HEK293 (cell line): ENCODE data around the gene KCNE4.

ENCODE experiments used
- CTCF ChIP-seq: fragments of 450-650 bp; formaldehyde crosslinking; IDR thresholded peaks from 2 replicates; pipeline ENCODE4 v1.5.1; 2016; ENCODE audit warnings: missing biosample characterization, missing genetic modification characterization
- HOXA7 ChIP-seq: sonication (generic); formaldehyde crosslinking; IDR thresholded peaks from 2 replicates; pipeline ENCODE4 v1.8.1; 2022; ENCODE audit warnings: missing genetic modification reagents, borderline replicate concordance
- PATZ1 ChIP-seq: fragments of 450-650 bp; formaldehyde crosslinking; IDR thresholded peaks from 2 replicates; pipeline ENCODE4 v1.5.1; 2016; ENCODE audit warnings: missing biosample characterization, missing genetic modification characterization
- SCRT2 ChIP-seq: fragments of 450-650 bp; formaldehyde crosslinking; IDR thresholded peaks from 2 replicates; pipeline ENCODE4 v1.5.1; 2016; ENCODE audit warnings: missing biosample characterization, missing genetic modification characterization
- SP3 ChIP-seq: fragments of 450-650 bp; formaldehyde crosslinking; IDR thresholded peaks from 2 replicates; pipeline ENCODE4 v1.5.1; 2016; ENCODE audit warnings: missing biosample characterization, missing genetic modification characterization
- TCF7L2 ChIP-seq: IDR thresholded peaks from 2 replicates; pipeline ENCODE4 v1.6.1; 2011; ENCODE audit warnings: low read depth, mild to moderate bottlenecking, inconsistent platforms, low read length, moderate library complexity, borderline replicate concordance
- YY1 ChIP-seq: fragments of 450-650 bp; formaldehyde crosslinking; IDR thresholded peaks from 2 replicates; pipeline ENCODE4 v1.5.1; 2018; ENCODE audit warnings: missing biosample characterization, missing genetic modification characterization
- ZBTB49 ChIP-seq: fragments of 450-650 bp; formaldehyde crosslinking; IDR thresholded peaks from 2 replicates; pipeline ENCODE4 v1.5.1; 2016; ENCODE audit warnings: missing biosample characterization, missing genetic modification characterization, low read depth
- ZNF514 ChIP-seq: fragments of 450-650 bp; formaldehyde crosslinking; IDR thresholded peaks from 2 replicates; pipeline ENCODE4 v1.5.1; 2016; ENCODE audit warnings: missing biosample characterization, missing genetic modification characterization
- ZNF785 ChIP-seq: fragments of 450-650 bp; formaldehyde crosslinking; IDR thresholded peaks from 2 replicates; pipeline ENCODE4 v1.5.1; 2016; ENCODE audit warnings: missing biosample characterization, missing genetic modification characterization
- TF ChIP-seq, protein P1 (sequence below): fragments of 450-650 bp; formaldehyde crosslinking; IDR thresholded peaks from 2 replicates; pipeline ENCODE4 v1.5.1; 2016; ENCODE audit warnings: missing biosample characterization, missing genetic modification characterization

DNA sequence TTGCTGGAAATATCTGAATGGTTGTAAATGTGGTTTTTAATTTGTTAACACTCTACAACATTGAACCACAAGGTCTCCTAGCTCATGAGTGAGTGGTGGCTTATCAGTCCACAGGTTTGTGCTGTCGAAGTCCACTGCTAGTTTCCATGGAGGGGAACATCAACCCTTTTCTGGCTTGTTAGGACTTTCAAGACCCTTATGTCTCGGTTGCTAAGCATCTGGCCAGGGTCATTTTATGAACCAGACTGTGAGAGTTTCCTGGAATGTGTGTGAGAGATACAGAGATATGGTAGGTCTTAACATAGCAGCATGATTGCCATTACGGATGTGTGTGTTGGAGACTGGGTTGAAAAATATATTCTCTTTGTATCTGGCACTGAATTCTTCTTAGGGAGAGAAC is 36.9 kb downstream of the KCNE4 start:
- TF ChIP-seq CTCF (tag by site-specific recombination) (no peak), ZBTB49 (tag by site-specific recombination) (no peak), TCF7L2 (no peak), ZNF785 (tag by site-specific recombination) (no peak), SP3 (tag by site-specific recombination) (no peak), YY1 (tag by site-specific recombination) (no peak), ZNF514 (tag by site-specific recombination) (no peak), SCRT2 (tag by site-specific recombination) (no peak), PATZ1 (no peak), HOXA7 (CRISPR knock-in tag) (no peak)
- TF ChIP-seq, protein P1, sequence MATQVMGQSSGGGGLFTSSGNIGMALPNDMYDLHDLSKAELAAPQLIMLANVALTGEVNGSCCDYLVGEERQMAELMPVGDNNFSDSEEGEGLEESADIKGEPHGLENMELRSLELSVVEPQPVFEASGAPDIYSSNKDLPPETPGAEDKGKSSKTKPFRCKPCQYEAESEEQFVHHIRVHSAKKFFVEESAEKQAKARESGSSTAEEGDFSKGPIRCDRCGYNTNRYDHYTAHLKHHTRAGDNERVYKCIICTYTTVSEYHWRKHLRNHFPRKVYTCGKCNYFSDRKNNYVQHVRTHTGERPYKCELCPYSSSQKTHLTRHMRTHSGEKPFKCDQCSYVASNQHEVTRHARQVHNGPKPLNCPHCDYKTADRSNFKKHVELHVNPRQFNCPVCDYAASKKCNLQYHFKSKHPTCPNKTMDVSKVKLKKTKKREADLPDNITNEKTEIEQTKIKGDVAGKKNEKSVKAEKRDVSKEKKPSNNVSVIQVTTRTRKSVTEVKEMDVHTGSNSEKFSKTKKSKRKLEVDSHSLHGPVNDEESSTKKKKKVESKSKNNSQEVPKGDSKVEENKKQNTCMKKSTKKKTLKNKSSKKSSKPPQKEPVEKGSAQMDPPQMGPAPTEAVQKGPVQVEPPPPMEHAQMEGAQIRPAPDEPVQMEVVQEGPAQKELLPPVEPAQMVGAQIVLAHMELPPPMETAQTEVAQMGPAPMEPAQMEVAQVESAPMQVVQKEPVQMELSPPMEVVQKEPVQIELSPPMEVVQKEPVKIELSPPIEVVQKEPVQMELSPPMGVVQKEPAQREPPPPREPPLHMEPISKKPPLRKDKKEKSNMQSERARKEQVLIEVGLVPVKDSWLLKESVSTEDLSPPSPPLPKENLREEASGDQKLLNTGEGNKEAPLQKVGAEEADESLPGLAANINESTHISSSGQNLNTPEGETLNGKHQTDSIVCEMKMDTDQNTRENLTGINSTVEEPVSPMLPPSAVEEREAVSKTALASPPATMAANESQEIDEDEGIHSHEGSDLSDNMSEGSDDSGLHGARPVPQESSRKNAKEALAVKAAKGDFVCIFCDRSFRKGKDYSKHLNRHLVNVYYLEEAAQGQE (tag by site-specific recombination), result no peak
